BLaER1 treated with 17β-estradiol and CSF1 and Interleukin-3, amounts not matched to agents 10 nM and 100 nM (cell line): ENCODE results near the gene MAML3.

Experiments used
- H3K27ac ChIP-seq, 11 experiments: shearing (Covaris generic); formaldehyde crosslinking; 2 replicates each; pipeline ENCODE4 v1.8.1; 2022
- H3K27me3 ChIP-seq, 11 experiments: shearing (Covaris generic); formaldehyde crosslinking; 2 replicates each; pipeline ENCODE4 v1.8.1; 2022
- H3K36me3 ChIP-seq, 11 experiments: shearing (Covaris generic); formaldehyde crosslinking; 2 replicates each; pipeline ENCODE4 v1.8.1; 2022
- H3K4me1 ChIP-seq, 10 experiments: shearing (Covaris generic); formaldehyde crosslinking; 2 replicates each; pipeline ENCODE4 v1.8.1; 2022
- H3K4me2 ChIP-seq, 11 experiments: shearing (Covaris generic); formaldehyde crosslinking; 2 replicates each; pipeline ENCODE4 v1.8.1; 2022
- H3K4me3 ChIP-seq, 10 experiments: shearing (Covaris generic); formaldehyde crosslinking; 2 replicates each; pipeline ENCODE4 v1.8.1; 2022
- H3K9ac ChIP-seq, 11 experiments: shearing (Covaris generic); formaldehyde crosslinking; 2 replicates each; pipeline ENCODE4 v1.8.1; 2022
- H3K9me3 ChIP-seq, 11 experiments: shearing (Covaris generic); formaldehyde crosslinking; replicated peaks in 1 of 11; 2 replicates each; pipeline ENCODE4 v1.8.1; 2022
- H4K20me1 ChIP-seq, 11 experiments: shearing (Covaris generic); formaldehyde crosslinking; 2 replicates each; pipeline ENCODE4 v1.8.1; 2022
- Cebpa-rat ChIP-seq, 11 experiments: shearing (Covaris generic); IDR thresholded peaks; 2 replicates each; pipeline ENCODE4 v1.8.1; 2022

MAML3 gene

DNA sequence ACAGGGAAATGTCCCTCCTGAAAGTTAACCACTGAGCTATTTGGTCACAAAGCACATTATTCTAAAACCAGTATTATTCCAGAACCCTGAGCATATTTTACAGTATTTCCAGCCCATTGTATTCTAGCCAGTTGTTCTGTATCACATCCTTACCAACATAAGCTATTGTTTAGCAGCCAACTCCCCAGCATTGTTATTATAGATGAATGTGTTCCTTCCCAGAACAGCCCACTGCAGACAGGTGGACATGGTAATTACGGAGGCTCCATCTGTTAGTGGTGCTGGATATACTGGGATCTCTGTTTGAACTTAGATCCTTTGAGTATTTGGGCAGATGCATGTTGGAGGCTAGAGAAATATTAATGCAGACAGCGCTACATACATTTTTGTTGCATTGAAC is 362.3 kb downstream of the MAML3 start:
- H3K27ac ChIP-seq = no peak overlapping the region
- H4K20me1 ChIP-seq = no peaks in the 10 kb centered on the region
- no peak overlapping the region for H3K9ac ChIP-seq
- no peaks in the 10 kb centered on the region for H3K27me3 ChIP-seq
- H3K9me3 ChIP-seq = no peaks in the 10 kb centered on the region
- H3K4me3 ChIP-seq = no peak overlapping the region
- peaks cover 0 to 6% (median 0%) of the 10 kb centered on the region in 11 experiments; a peak in 4 of 22 replicates for H3K36me3 ChIP-seq
- no peak overlapping the region for H3K4me2 ChIP-seq
- no peak for TF ChIP-seq Cebpa-rat (IDR thresholded peaks at IDR 0.05)
- H3K4me1 ChIP-seq = peaks cover 0 to 29% (median 6%) of the 10 kb centered on the region in 10 experiments; a peak in 9 of 20 replicates

DNA sequence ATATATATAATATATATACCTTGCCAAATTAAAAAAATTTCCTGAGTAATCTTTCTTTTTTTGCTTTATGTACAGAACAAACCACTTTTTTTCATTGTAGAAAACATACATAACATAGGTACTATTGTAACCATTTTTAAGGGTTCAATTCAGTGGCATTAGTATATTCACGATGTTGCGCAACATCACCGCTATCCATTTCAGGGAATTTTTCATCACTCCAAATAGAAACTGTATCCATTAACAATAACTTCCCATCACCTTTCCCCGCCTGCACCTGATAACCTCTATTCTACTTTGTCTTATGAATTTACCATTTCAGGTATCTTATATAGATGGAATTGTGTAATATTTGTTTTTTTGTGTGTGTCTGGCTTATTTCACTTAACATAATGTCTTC is 363.7 kb downstream of the MAML3 start:
- Histone ChIP-seq H3K4me3 (no peak overlapping the region), H3K9ac (no peak overlapping the region), H3K9me3 (no peaks in the 10 kb centered on the region), H3K4me2 (no peak overlapping the region), H4K20me1 (no peaks in the 10 kb centered on the region), H3K27me3 (no peaks in the 10 kb centered on the region), H3K36me3 (peaks cover 0 to 6% (median 0%) of the 10 kb centered on the region in 11 experiments; a peak in 4 of 22 replicates), H3K4me1 (peaks cover 0 to 32% (median 5%) of the 10 kb centered on the region in 10 experiments; a peak in 9 of 20 replicates), H3K27ac (no peak overlapping the region)
- TF ChIP-seq Cebpa-rat (IDR thresholded peaks at IDR 0.05) = peak in 7 of 11 experiments; percentile 35 to 95 (median 66); a peak in 10 of 22 replicates

DNA sequence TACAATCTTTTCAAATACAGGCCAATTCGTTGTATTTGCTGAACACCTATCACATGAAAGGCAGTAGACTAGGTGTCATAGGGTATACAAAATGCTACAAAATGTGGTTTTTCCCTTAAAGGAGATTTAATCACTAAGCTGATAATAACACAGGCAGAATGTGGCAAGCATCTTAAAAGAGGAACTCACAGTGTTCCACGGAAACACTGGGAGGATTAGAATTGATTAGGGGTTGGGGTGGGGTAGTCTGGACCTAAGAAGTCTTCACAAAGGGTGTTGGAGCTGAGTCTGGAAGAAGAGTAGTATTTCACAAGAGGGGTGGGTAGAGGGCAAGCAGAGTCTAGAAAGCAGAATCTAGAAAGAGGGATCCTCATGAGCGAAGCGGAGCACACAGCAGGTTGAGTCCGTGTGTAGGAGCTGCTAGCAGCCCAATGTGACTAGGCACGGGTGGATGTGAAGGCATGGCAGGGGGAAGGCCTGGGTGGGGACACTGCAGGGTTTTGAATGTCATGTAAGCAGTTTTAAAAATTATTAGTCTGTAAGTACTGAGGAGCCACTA is 364.8 kb downstream of the MAML3 start:
- Histone ChIP-seq H3K9me3 (no peaks in the 10 kb centered on the region), H4K20me1 (no peaks in the 10 kb centered on the region), H3K9ac (no peak overlapping the region), H3K4me2 (peak overlapping the region in 2 of 11 experiments; percentile 29 to 46; a peak in 4 of 22 replicates), H3K27ac (no peak overlapping the region), H3K27me3 (no peaks in the 10 kb centered on the region), H3K36me3 (peaks cover 0 to 9% (median 0%) of the 10 kb centered on the region in 11 experiments; a peak in 5 of 22 replicates), H3K4me3 (no peak overlapping the region), H3K4me1 (peaks cover 0 to 39% (median 11%) of the 10 kb centered on the region in 10 experiments; a peak in 13 of 20 replicates)
- no peak for TF ChIP-seq Cebpa-rat (IDR thresholded peaks at IDR 0.05)

DNA sequence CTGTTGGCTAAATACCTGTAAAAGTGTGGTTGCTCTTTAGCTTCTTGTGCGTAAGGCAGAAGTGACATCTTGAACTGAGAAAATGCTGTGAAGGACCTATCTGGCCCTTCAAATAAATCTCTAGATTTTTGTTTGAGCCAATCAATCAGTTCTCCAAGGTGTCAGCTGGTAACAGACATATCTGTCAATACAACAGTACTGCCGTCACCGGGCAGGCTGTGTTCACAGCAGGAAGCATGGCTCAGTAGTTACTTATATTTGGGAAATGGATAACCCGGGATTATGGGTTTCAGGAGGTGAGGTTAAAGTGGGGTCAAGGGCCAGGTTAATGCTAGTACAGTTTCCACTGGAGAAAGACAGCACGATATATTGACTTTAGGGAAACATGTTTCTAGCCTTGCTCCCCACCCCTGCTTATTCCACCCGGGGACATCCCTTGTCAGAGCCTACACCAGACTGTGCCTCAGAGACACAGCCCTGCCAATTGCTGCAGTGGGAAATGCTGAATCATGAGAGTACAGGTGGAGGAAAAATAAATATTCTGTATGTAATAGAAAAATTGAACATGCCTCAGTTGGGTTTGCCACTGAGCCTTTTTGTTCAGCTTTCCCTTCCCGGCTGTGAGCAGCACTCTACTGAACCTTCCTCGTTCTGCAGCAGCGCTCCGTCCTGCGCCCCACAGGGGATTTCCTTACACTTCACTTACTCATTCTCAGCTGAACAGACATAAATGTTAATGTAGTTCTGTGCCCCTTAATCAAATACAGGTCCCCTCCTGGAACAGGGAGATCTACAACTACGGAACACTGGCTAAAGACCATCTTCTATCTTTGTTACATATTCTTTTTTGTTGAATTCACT is 367.3 kb downstream of the MAML3 start:
- H3K4me2 ChIP-seq = peak overlapping the region in 3 of 11 experiments; percentile 6 to 47 (median 16); a peak in 5 of 22 replicates
- H3K4me1 ChIP-seq = peaks cover 0 to 40% (median 12%) of the 10 kb centered on the region in 10 experiments; a peak in 13 of 20 replicates
- H4K20me1 ChIP-seq = no peaks in the 10 kb centered on the region
- no peak for TF ChIP-seq Cebpa-rat (IDR thresholded peaks at IDR 0.05)
- H3K27me3 ChIP-seq = no peaks in the 10 kb centered on the region
- H3K36me3 ChIP-seq = peaks cover 0 to 18% (median 7%) of the 10 kb centered on the region in 11 experiments; a peak in 6 of 22 replicates
- no peaks in the 10 kb centered on the region for H3K9me3 ChIP-seq
- 0 out of 22 replicates have a peak overlapping the region, but pooled peaks of 1 of the 11 experiments have one; percentile 6 for H3K27ac ChIP-seq
- H3K9ac ChIP-seq = no peak overlapping the region
- H3K4me3 ChIP-seq = no peak overlapping the region

DNA sequence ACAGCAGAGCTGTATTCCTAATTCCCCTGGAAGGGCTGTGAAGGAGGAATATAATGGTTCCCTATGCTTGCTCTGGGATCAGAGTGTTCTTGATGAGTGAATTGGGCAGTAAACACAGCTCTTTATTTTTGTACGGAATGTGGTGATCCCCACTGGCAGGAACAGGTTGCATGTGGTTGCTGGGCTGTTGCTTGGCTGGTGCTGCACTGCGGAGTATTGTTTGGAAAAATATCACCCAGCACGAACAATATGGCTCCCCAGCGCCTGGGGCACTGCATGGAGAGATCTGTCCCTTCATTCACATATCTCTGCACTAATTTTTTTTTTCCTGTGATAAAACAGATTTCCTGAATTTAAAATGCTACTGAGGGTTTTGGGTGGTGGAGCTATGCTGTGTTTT is 368.6 kb downstream of the MAML3 start:
- Histone ChIP-seq H3K4me3 (no peak overlapping the region), H3K9me3 (0 out of 22 replicates have a peak, but pooled peaks cover 0 to 5% (median 0%) of the 10 kb centered on the region in 11 experiments), H3K27me3 (no peaks in the 10 kb centered on the region), H3K4me2 (no peak overlapping the region), H3K36me3 (peaks cover 0 to 19% (median 7%) of the 10 kb centered on the region in 11 experiments; a peak in 7 of 22 replicates), H4K20me1 (no peaks in the 10 kb centered on the region), H3K4me1 (peaks cover 0 to 40% (median 12%) of the 10 kb centered on the region in 10 experiments; a peak in 13 of 20 replicates), H3K9ac (no peak overlapping the region), H3K27ac (no peak overlapping the region)
- TF ChIP-seq Cebpa-rat (IDR thresholded peaks at IDR 0.05) = no peak

DNA sequence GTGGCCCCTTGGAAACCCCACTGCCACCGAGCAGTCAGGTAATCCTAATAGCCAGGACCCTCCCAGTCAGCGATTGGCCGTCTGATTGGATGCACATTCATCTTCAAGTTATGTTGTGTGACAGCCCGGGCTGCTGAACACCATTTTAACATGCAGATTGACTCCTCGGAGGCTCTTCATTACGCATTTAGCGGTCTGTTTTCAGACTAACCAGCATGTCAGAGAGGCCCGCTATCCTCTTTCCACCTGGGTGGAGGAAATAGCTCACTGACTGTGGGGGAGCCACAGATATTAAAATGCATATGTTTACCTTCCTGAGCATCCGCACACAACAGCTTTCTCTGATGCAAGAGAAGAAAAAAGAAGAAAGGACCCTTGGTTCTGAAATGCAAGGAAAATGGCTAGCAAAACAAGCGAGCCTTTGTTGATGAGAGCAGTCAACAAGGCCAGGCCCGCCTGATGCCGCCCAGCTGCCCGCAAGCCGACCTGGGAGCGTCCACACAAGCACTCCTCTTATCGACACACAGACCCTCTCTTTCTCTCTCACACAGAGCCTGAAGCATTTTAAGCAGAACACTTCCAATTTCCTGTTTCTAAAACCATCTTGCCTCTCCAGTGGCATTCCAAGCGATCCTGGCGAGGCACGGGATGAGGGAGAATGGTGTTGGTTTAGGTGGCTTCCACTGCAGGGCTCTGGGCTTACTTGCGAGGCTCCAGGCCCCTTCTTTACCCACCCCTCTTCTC is 370.1 kb downstream of the MAML3 start:
- Histone ChIP-seq H3K27ac (no peak overlapping the region), H3K9me3 (peaks cover 0 to 8% (median 0%) of the 10 kb centered on the region in 11 experiments; a peak in 1 of 22 replicates), H3K27me3 (no peaks in the 10 kb centered on the region), H3K9ac (no peak overlapping the region), H4K20me1 (no peaks in the 10 kb centered on the region), H3K4me1 (peaks cover 0 to 35% (median 12%) of the 10 kb centered on the region in 10 experiments; a peak in 13 of 20 replicates), H3K36me3 (peaks cover 0 to 22% (median 7%) of the 10 kb centered on the region in 11 experiments; a peak in 7 of 22 replicates), H3K4me3 (no peak overlapping the region), H3K4me2 (peak overlapping the region in 4 of 11 experiments; percentile 8 to 35 (median 26); a peak in 7 of 22 replicates)
- no peak for TF ChIP-seq Cebpa-rat (IDR thresholded peaks at IDR 0.05)

DNA sequence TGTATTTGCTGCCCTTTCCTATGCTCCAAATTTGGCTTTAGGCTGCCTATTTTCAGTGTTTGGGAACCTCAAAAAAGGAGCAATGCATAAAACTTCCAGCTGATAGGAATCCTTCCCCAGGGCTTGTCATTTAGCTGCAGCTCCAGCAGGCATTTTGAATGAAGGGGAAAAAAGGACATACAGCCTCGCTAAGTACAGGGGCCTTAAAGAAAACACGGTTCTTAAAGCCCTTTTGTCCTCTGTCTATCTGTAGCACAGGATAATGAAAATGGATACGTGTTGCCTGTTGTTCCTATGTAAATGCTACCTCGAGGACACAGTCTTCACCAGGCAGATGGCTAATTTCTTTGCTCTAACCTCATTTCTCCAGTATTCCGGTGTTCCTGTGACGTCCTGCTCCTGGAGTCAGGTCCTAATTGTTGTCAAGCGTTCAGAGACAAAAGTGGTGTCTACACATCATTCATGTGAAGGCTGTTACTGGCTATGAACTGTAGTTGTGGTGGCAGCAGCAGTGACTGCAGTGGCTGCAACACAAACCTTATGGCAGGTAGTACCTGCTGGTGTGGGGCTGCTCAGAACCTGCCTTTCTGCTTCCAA is 371.0 kb downstream of the MAML3 start:
- Histone ChIP-seq H3K9me3 (peaks cover 0 to 8% (median 0%) of the 10 kb centered on the region in 11 experiments; a peak in 1 of 22 replicates), H3K27me3 (no peaks in the 10 kb centered on the region), H3K9ac (no peak overlapping the region), H4K20me1 (no peaks in the 10 kb centered on the region), H3K36me3 (peaks cover 0 to 22% (median 7%) of the 10 kb centered on the region in 11 experiments; a peak in 6 of 22 replicates), H3K4me1 (peaks cover 0 to 26% (median 12%) of the 10 kb centered on the region in 10 experiments; a peak in 13 of 20 replicates), H3K27ac (no peak overlapping the region), H3K4me3 (no peak overlapping the region), H3K4me2 (no peak overlapping the region)
- no peak for TF ChIP-seq Cebpa-rat (IDR thresholded peaks at IDR 0.05)

DNA sequence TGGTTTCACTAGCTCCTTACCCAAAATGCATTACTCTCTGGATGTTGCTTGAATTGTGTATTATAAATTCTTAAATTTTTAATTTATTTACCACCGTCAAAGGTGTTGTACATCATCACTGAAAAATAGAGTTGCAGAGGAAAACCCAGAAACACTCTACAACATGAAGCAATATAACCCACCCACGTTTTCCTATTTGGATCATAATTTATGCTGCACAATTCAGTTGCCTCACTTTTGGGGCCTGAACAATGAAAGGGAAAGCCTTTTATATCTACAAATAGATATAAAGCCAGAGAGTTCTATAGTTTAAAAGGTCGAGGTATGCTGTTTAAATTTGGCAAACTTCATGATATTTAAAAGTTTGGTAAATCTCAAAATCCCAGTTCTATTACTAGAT is 372.9 kb downstream of the MAML3 start:
- no peak for TF ChIP-seq Cebpa-rat (IDR thresholded peaks at IDR 0.05)
- H3K4me1 ChIP-seq = peaks cover 0 to 19% (median 12%) of the 10 kb centered on the region in 10 experiments; a peak in 12 of 20 replicates
- H3K27ac ChIP-seq = no peak overlapping the region
- H3K9ac ChIP-seq = no peak overlapping the region
- H3K9me3 ChIP-seq = peaks cover 0 to 8% (median 0%) of the 10 kb centered on the region in 11 experiments; a peak in 2 of 22 replicates
- H3K4me2 ChIP-seq = no peak overlapping the region
- H3K4me3 ChIP-seq = no peak overlapping the region
- H3K27me3 ChIP-seq = no peaks in the 10 kb centered on the region
- H4K20me1 ChIP-seq = no peaks in the 10 kb centered on the region
- H3K36me3 ChIP-seq = peaks cover 0 to 22% (median 7%) of the 10 kb centered on the region in 11 experiments; a peak in 6 of 22 replicates
